Measurements from ENCODE around the gene SNAPC2. TPM values are rescaled to one million over a fixed set of nuclear protein-coding genes. Genes with fewer than 3 reads are reported as not detected.
"Not testable (repeated sequence)": the region's sequence is repeated elsewhere in the genome, so short reads cannot be mapped to it uniquely, and the experiment has no call there.

The SNAPC2 gene
- total RNA-seq, 1 donor from 2014 or later, result 8.9 TPM

GRCh38 chr19:7888145-7888825, 31.9 kb upstream of the SNAPC2 start, which contains the start of gene LRRC8E:
TSS of gene LRRC8E (plus strand) at chr19:7888510. CDS start at chr19:7895604, 7,094 bp downstream.
- DNase-seq (ENCODE audit: low spot score), result peak; percentile 49

- DNase-seq (ENCODE audit: low spot score), result no peak
Measured at GRCh38 chr19:7888826-7889217, 31.3 kb upstream of the SNAPC2 start.

- not testable (repeated sequence) for DNase-seq (ENCODE audit: low spot score)
Measured at GRCh38 chr19:7893362-7894101, 26.6 kb upstream of the SNAPC2 start.

- no peak for DNase-seq (ENCODE audit: low spot score)
Measured at GRCh38 chr19:7894612-7895309, 25.4 kb upstream of the SNAPC2 start.

- no peak for DNase-seq (ENCODE audit: low spot score)
Measured at GRCh38 chr19:7895565-7895964, 24.6 kb upstream of the SNAPC2 start.

GRCh38 chr19:7897292-7897691, 22.8 kb upstream of the SNAPC2 start:
- no peak for DNase-seq (ENCODE audit: low spot score)

- DNase-seq (ENCODE audit: low spot score), result no peak
Measured at GRCh38 chr19:7898967-7899366, 21.2 kb upstream of the SNAPC2 start.

GRCh38 chr19:7899751-7900378, 20.3 kb upstream of the SNAPC2 start:
- no peak for DNase-seq (ENCODE audit: low spot score)

GRCh38 chr19:7900401-7900870, 19.7 kb upstream of the SNAPC2 start:
- no peak for DNase-seq (ENCODE audit: low spot score)

GRCh38 chr19:7900931-7901330, 19.2 kb upstream of the SNAPC2 start:
- DNase-seq (ENCODE audit: low spot score), result no peak

GRCh38 chr19:7901337-7901736, 18.8 kb upstream of the SNAPC2 start:
- no peak for DNase-seq (ENCODE audit: low spot score)

GRCh38 chr19:7902796-7903243, 17.3 kb upstream of the SNAPC2 start:
- peak; percentile 35 for DNase-seq (ENCODE audit: low spot score)

GRCh38 chr19:7903244-7904073, 16.7 kb upstream of the SNAPC2 start, which contains the start of gene MAP2K7:
TSS of gene MAP2K7 (plus strand) at chr19:7903877. CDS start at chr19:7903945, 68 bp downstream.
- peak; percentile 100 for DNase-seq (ENCODE audit: low spot score)

GRCh38 chr19:7904074-7905020, 15.8 kb upstream of the SNAPC2 start:
- peak; percentile 38 for DNase-seq (ENCODE audit: low spot score)

- DNase-seq (ENCODE audit: low spot score), result no peak
Measured at GRCh38 chr19:7905268-7905667, 14.9 kb upstream of the SNAPC2 start.

- no peak for DNase-seq (ENCODE audit: low spot score)
Measured at GRCh38 chr19:7905859-7906258, 14.3 kb upstream of the SNAPC2 start.

- DNase-seq (ENCODE audit: low spot score), result no peak
Measured at GRCh38 chr19:7907122-7907521, 13.0 kb upstream of the SNAPC2 start.

GRCh38 chr19:7907544-7907943, 12.6 kb upstream of the SNAPC2 start:
- DNase-seq (ENCODE audit: low spot score), result no peak

- DNase-seq (ENCODE audit: low spot score), result no peak
Measured at GRCh38 chr19:7908078-7908699, 11.9 kb upstream of the SNAPC2 start.
